DMS153 (cell line): ENCODE measurements around the gene MYRIP.
"Not testable (repeated sequence)": the region's sequence is repeated elsewhere in the genome, so short reads cannot be mapped to it uniquely, and the experiment has no call there.

ENCODE experiments used
- DNase-seq: peaks from one replicate; lab custom pipeline; 2025; lab: John Stamatoyannopoulos, UW

The MYRIP gene

GRCh38 chr3:39970982-39971381 is 161.6 kb downstream of the MYRIP start:
- no peak for DNase-seq

GRCh38 chr3:39971559-39972031 is 162.2 kb downstream of the MYRIP start:
- DNase-seq, result no peak

GRCh38 chr3:39972508-39972907 is 163.1 kb downstream of the MYRIP start:
- DNase-seq, result no peak

- no peak for DNase-seq
Observed at GRCh38 chr3:39977058-39977794, 167.8 kb downstream of the MYRIP start.

- DNase-seq, result no peak
Observed at GRCh38 chr3:39978308-39978707, 168.9 kb downstream of the MYRIP start.

- DNase-seq, result no peak
Observed at GRCh38 chr3:39980058-39980457, 170.6 kb downstream of the MYRIP start.

GRCh38 chr3:39980781-39981180 is 171.4 kb downstream of the MYRIP start:
- no peak for DNase-seq

- DNase-seq, result no peak
Observed at GRCh38 chr3:39981547-39982184, 172.3 kb downstream of the MYRIP start.

- no peak for DNase-seq
Observed at GRCh38 chr3:39982665-39983357, 173.4 kb downstream of the MYRIP start.

GRCh38 chr3:39989746-39990145 is 180.3 kb downstream of the MYRIP start:
- no peak for DNase-seq

- peak; percentile 0 for DNase-seq
Observed at GRCh38 chr3:39990532-39990931, 181.1 kb downstream of the MYRIP start.

- DNase-seq, result no peak
Observed at GRCh38 chr3:40008796-40009195, 199.4 kb downstream of the MYRIP start.

- no peak for DNase-seq
Observed at GRCh38 chr3:40009991-40010390, 200.6 kb downstream of the MYRIP start.

- DNase-seq, result no peak
Observed at GRCh38 chr3:40012381-40012780, 203.0 kb downstream of the MYRIP start.

- DNase-seq, result no peak
Observed at GRCh38 chr3:40016391-40016790, 207.0 kb downstream of the MYRIP start.

GRCh38 chr3:40018369-40018768 is 209.0 kb downstream of the MYRIP start:
- DNase-seq, result no peak

GRCh38 chr3:40019376-40019775 is 210.0 kb downstream of the MYRIP start:
- DNase-seq, result no peak

- DNase-seq, result no peak
Observed at GRCh38 chr3:40020689-40021088, 211.3 kb downstream of the MYRIP start.

- no peak for DNase-seq
Observed at GRCh38 chr3:40021338-40021737, 211.9 kb downstream of the MYRIP start.

- no peak for DNase-seq
Observed at GRCh38 chr3:40022297-40022827, 213.0 kb downstream of the MYRIP start.

GRCh38 chr3:40024526-40024925 is 215.1 kb downstream of the MYRIP start:
- no peak for DNase-seq

GRCh38 chr3:40025892-40026291 is 216.5 kb downstream of the MYRIP start:
- not testable (repeated sequence) for DNase-seq

GRCh38 chr3:40035177-40035576 is 225.8 kb downstream of the MYRIP start:
- no peak for DNase-seq
